Calu3 (cell line): ENCODE results near the gene SMC1A. TPM values are rescaled to one million over a fixed set of nuclear protein-coding genes. Genes with fewer than 3 reads are reported as not detected.
"Not testable (repeated sequence)": the region's sequence is repeated elsewhere in the genome, so short reads cannot be mapped to it uniquely, and the experiment has no call there.

Experiments
- BruUV-seq: library from RNA; stranded (reverse); fragments of 400-500 nt; replicated peaks from 2 replicates; lab custom pipeline; 2021; lab: Mats Ljungman, UMichigan
- CTCF ChIA-PET: fragments of 300-600 bp; sonication (Branson Sonifier 250); formaldehyde crosslinking; loops from one replicate; lab custom pipeline; 2022; ENCODE audit warnings: antibody characterized with exemption; lab: Charles Lee
- DNase-seq: peaks from one replicate; pipeline ENCODE4 v3.0.0; 2022
- H3K27ac Mint-ChIP-seq: one replicate; pipeline ENCODE4 v1.8.0; 2022; ENCODE audit warnings: mixed read lengths; ENCODE audit not compliant: unreplicated experiment
- H3K27me3 Mint-ChIP-seq: one replicate; pipeline ENCODE4 v1.8.0; 2022; ENCODE audit warnings: mixed read lengths; ENCODE audit not compliant: unreplicated experiment
- H3K36me3 Mint-ChIP-seq: one replicate; pipeline ENCODE4 v1.8.0; 2022; ENCODE audit warnings: mild to moderate bottlenecking, moderate library complexity, mixed read lengths; ENCODE audit not compliant: insufficient read depth, unreplicated experiment
- H3K4me1 Mint-ChIP-seq: one replicate; pipeline ENCODE4 v1.8.0; 2022; ENCODE audit warnings: mild to moderate bottlenecking, low read depth, mixed read lengths; ENCODE audit not compliant: unreplicated experiment
- H3K4me3 Mint-ChIP-seq: one replicate; pipeline ENCODE4 v1.8.0; 2022; ENCODE audit warnings: mild to moderate bottlenecking, low read depth, moderate library complexity, mixed read lengths; ENCODE audit not compliant: unreplicated experiment
- H3K9me3 Mint-ChIP-seq: one replicate; pipeline ENCODE4 v1.8.0; 2022; ENCODE audit warnings: low read depth, mixed read lengths; ENCODE audit not compliant: unreplicated experiment
- CTCF ChIP-seq: fragments of 200-600 bp; IDR thresholded peaks from one replicate; pipeline ENCODE4 v1.8.0; 2022; ENCODE audit warnings: antibody characterized with exemption; ENCODE audit not compliant: unreplicated experiment
- intact Hi-C: fragments of 100-400 bp; cut with micrococcal nuclease; formaldehyde crosslinking; loops from one replicate; pipeline ENCODE4 v1.10.0; 2022; ENCODE audit not compliant: unreplicated experiment
- total RNA-seq: library from RNA; stranded (reverse); gene quantifications from 2 replicates; pipeline ENCODE4 v1.2.3, GENCODE V29; 2022

Gene SMC1A
- total RNA-seq, 1 experiment from 2014 or later = 100 TPM

- intact Hi-C loops = no loop called here
- no peak for DNase-seq
- Mint-ChIP-seq H3K4me1 (peaks cover 13% of the 10 kb centered on the region), H3K36me3 (peaks cover 24% of the 10 kb centered on the region), H3K4me3 (peak within 1 kb of the TSS; percentile 81), H3K27ac (peak within 1 kb of the TSS; percentile 90), H3K9me3 (no peaks in the 10 kb centered on the region), H3K27me3 (no peaks in the 10 kb centered on the region)
- CTCF ChIA-PET = interaction anchor here (0.6 to 1.4 kb wide), 6 partner anchors 13 to 621 kb away, joined by 3 to 9 read pairs (median 3); partner anchors contain the start of gene PHF8
- TF ChIP-seq CTCF = no peak
- no TSS peak for BruUV-seq
Measured at GRCh38 chrX:53422861-53423306, 430 bp upstream of the SMC1A start, which contains the start of gene RIBC1. RIBC1 (plus strand) TSS chrX:53422873; CDS start chrX:53426277, 3,404 bp downstream.

- peaks cover 13% of the 10 kb centered on the region for H3K4me1 Mint-ChIP-seq
- no peaks in the 10 kb centered on the region for H3K9me3 Mint-ChIP-seq
- CTCF ChIA-PET = interaction anchor here (0.6 to 1.2 kb wide), 3 partner anchors 9 to 388 kb away, joined by 3 to 10 read pairs (median 3); no protein-coding TSS in a partner anchor
- H3K4me3 Mint-ChIP-seq = peak overlapping the region; percentile 81
- H3K27me3 Mint-ChIP-seq = no peaks in the 10 kb centered on the region
- intact Hi-C loops = no loop called here
- no peak for DNase-seq
- H3K27ac Mint-ChIP-seq = peak overlapping the region; percentile 90
- TF ChIP-seq CTCF = no peak
- BruUV-seq = no TSS peak
- H3K36me3 Mint-ChIP-seq = peaks cover 21% of the 10 kb centered on the region
Measured at GRCh38 chrX:53421772-53422085, 725 bp downstream of the SMC1A start.

GRCh38 chrX:53421125-53421524 is 1.3 kb downstream of the SMC1A start:
- CTCF ChIA-PET = interaction anchor here (0.6 to 1.2 kb wide), 2 partner anchors 15 to 387 kb away, joined by 3 to 10 read pairs; no protein-coding TSS in a partner anchor
- no peak for TF ChIP-seq CTCF
- intact Hi-C loops = no loop called here
- DNase-seq = no peak
- no TSS peak for BruUV-seq
- peak overlapping the region; percentile 90 for H3K27ac Mint-ChIP-seq
- peaks cover 21% of the 10 kb centered on the region for H3K36me3 Mint-ChIP-seq
- H3K9me3 Mint-ChIP-seq = no peaks in the 10 kb centered on the region
- peak overlapping the region; percentile 81 for H3K4me3 Mint-ChIP-seq
- H3K27me3 Mint-ChIP-seq = no peaks in the 10 kb centered on the region
- H3K4me1 Mint-ChIP-seq = peaks cover 13% of the 10 kb centered on the region

GRCh38 chrX:53420351-53420750 is 2.1 kb downstream of the SMC1A start:
- Mint-ChIP-seq H3K4me3 (peak overlapping the region; percentile 81), H3K4me1 (peaks cover 13% of the 10 kb centered on the region), H3K36me3 (peaks cover 21% of the 10 kb centered on the region)
- DNase-seq, intact Hi-C loops, CTCF ChIA-PET, H3K9me3 Mint-ChIP-seq, BruUV-seq, H3K27me3 Mint-ChIP-seq, H3K27ac Mint-ChIP-seq: not testable (repeated sequence)

GRCh38 chrX:53412446-53412845 is 10.0 kb downstream of the SMC1A start:
- Mint-ChIP-seq H3K27ac (no peak overlapping the region), H3K36me3 (peaks cover 36% of the 10 kb centered on the region), H3K9me3 (no peaks in the 10 kb centered on the region), H3K4me1 (no peaks in the 10 kb centered on the region), H3K4me3 (no peak overlapping the region), H3K27me3 (no peaks in the 10 kb centered on the region)
- BruUV-seq = no TSS peak
- CTCF ChIA-PET = interaction anchor here (0.7 kb wide), 1 partner anchor 10 kb away, joined by 3 read pairs; the partner anchor contains the start of gene SMC1A
- no peak for TF ChIP-seq CTCF
- DNase-seq = no peak
- intact Hi-C loops = no loop called here
